ENCODE results near the gene KRTAP6-1. TPM values are rescaled to one million over a fixed set of nuclear protein-coding genes. Genes with fewer than 3 reads are reported as not detected.

KRTAP6-1 gene, protein sequence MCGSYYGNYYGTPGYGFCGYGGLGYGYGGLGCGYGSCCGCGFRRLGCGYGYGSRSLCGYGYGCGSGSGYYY
- total RNA-seq (ENCODE audit: insufficient read depth, low replicate concordance): not detected

DNA sequence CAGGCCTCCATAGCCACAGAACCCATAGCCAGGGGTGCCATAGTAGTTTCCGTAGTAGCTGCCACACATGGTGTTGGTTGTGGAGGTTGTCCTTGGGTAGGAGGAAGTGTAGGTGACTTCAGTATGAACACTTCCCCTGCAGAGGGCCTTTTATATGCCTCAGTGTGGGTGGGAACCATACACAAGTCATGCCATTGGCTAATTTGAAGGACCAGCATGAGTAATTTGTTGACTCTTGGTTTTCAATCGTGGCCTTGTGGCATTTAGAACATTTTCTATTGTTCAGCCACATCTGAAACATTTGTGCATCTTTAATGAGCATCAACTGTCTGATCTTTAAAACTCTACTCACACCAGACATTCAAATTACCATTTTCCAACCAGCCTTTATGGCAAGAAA lies at the start of gene KRTAP6-1:
KRTAP6-1 (minus strand) TSS at position 95 of the 400 bp plus-strand sequence; CDS start at position 69, 26 bp downstream.
- no peak for DNase-seq (ENCODE audit: low spot score)

DNA sequence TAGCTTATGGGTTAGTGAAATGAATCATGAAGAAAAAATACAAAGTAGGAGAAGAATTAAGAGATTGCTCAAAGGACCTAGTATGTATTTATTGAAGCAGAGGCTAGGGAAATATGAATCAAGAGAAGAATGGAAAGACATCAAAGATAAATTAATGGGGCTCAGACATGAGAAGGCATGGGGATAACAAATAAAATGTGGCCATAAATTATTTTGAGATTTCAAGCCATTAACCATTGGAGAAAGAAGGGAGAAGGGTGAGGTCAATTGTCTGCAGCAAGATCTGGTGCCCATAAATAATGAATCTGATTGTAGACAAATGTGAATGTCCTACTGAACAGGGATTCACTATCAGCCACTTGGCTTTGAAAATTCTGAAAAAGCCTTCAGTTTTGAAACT lies 39.2 kb upstream of the KRTAP6-1 start:
- DNase-seq (ENCODE audit: low spot score): no peak

DNA sequence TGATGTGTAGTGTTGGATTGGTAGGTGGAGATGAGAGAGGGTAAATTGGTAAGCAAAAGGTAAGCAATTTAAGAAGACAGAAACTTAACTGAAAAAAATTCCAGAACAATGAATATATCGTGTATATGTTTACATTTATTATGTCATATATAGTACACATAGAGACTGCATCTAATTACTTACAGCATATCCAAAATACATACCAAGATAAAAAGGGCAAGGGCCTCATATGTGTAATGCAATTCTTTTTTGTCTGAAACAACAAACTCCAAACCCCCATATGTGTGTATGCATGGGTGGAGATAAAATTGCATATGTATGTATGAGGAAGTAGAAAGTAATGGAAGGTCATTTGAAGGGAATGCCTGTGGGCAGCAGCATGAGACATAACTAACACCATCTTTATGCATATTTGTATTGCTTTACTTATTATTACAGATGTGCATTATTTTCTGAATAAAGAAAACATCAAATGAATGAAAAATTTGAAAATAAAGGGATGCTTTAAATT lies 33.2 kb upstream of the KRTAP6-1 start:
- DNase-seq (ENCODE audit: low spot score): no peak

DNA sequence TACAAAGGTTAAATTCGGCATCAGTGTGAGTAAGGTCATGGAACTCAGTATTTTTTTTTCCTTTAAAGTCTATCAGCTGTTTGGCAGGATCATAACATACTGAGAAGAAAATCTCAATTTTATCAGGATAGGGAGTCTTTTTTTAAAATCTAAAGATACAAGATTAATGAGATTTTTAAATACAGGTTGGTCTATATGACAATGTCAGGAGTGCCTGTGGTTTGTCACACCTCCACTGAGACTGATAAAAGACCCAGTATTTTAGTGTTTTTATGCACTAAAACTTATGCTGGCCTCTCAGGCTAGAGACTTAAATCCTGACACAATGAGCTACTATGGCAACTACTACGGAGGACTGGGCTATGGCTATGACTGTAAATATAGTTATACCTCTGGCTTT lies 28.8 kb upstream of the KRTAP6-1 start, which contains the start of gene KRTAP20-3:
KRTAP20-3 (plus strand) TSS at position 301 of the 400 bp plus-strand sequence.
- DNase-seq (ENCODE audit: low spot score): no peak

DNA sequence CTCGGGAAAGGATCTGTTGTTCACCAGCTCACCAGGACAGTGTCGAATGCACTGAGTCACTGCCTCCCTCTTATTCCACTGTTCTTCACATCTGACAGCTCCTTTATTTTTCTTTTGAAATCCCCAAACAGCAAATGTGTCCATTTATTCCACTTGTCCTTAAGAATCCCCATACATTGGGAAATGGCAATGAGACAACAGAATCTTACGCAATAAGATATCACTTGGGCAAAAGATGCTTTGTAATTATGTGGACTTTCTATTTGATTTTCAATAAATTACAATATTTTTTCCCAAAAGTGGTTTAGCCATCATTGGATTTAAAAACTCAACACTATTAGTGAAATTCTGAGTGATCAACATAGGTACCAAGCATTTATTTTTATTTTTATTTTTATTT lies 25.0 kb upstream of the KRTAP6-1 start:
- DNase-seq (ENCODE audit: low spot score): no peak

DNA sequence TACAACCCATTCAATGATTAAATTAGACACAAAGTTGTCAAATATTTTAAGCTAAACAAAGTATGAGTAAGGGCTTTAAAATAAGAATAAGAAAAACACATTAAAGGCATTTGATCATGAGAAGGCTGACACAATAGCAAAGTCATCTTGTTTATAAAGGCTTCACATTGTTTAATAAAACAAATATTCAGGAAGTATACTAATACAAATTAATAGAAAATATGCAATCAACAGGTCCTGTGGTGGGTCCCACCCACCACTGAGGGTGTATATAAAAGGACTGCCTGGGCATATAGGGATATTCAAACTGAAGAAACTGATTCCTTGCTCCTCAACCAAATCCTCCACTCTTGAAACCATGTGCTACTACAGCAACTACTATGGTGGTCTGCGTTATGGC lies 21.2 kb upstream of the KRTAP6-1 start, which contains the start of gene KRTAP20-2:
KRTAP20-2 (plus strand) TSS at position 301 of the 400 bp plus-strand sequence; CDS start at position 359, 58 bp downstream.
- no peak for DNase-seq (ENCODE audit: low spot score)

DNA sequence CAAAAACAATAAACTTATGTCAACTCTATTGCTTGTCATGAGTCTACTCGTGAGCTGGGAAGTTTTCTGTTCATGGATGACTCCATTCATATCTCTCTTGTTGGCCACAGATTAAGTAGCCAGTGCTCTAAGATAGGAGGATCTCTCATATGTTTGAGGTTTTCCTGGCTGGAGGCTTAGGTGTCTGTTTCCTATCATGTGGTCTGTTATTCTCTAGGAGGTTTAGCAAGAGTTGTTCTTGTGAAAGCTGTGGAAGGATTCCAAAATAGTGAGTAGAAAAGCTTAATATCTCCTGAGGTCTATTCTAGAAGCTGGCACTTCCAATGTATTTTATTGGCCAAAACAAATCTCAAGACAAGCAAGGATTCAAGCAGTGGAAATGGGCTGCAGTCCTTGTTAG lies 15.5 kb upstream of the KRTAP6-1 start:
- peak; percentile 69 for DNase-seq (ENCODE audit: low spot score)

DNA sequence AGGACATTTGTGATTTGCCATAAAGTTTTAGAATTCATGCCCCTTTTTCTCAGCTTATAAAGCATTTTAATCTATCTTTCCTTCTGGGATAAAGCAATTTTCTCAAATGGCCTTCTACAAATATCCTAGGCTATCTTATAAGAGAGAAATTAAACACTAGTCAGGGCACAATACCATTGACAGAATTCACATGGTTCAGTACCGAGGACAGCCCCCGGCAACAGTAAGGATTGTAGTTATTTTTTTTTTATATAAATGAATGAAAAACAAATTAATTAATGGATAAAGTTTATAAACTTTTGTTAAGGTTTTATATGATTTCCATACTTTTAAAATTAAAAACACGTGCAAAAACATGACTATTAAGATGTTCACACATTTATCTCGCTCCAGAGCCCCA lies 14.4 kb upstream of the KRTAP6-1 start:
- DNase-seq (ENCODE audit: low spot score): no peak

DNA sequence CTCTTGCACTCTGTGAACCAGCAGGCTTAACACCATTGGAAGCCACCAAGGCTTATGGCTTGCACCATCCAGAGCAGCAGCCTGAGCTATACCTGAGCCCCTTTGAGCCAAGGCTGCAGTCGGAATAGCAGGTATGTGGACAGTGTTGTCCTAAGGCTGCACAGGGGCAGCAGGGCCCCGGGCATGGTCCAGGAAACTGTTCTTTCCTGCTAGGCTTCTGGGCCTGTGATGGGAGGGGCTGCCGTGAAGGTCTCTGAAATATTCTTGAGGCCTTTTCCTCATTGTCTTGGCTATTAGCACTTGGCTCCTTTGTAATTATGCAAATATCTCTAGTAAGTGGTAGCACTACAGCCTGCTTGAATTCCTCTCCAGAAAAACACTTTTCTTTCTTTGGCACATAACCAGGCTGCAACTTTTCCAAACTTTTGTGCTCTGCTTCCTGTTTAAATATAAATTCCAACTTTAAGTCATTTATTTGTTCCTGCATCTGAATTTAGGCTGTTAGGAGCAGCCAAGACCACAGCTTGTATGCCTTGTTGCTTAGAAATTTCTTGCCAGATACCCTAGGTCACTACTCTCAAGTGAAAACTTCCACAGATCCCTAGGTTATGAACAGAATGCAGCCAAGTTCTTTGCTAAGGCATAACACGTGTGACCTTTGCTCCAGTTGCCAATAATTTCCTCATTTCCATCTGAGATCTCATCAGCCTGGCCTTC lies 11.9 kb upstream of the KRTAP6-1 start:
- no peak for DNase-seq (ENCODE audit: low spot score)

DNA sequence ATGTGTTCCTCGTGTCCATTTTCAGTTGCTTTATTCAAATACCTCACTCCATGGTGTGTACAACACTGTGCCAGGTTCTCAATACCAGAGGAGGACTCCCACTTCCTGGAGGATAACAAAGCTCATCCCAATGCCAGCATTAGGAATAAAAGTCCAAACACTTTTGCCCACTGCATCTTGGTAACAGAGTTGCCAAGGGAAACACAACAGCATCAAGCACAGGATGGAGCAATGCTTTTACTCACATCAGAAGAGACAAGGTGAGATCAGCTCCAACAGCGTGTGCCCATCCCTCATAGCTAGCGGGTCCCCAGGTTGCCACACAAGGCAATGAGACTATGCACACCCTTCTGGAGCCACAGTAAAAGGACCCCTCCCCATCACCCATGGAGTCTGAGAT lies 9.6 kb upstream of the KRTAP6-1 start:
- no peak for DNase-seq (ENCODE audit: low spot score)

DNA sequence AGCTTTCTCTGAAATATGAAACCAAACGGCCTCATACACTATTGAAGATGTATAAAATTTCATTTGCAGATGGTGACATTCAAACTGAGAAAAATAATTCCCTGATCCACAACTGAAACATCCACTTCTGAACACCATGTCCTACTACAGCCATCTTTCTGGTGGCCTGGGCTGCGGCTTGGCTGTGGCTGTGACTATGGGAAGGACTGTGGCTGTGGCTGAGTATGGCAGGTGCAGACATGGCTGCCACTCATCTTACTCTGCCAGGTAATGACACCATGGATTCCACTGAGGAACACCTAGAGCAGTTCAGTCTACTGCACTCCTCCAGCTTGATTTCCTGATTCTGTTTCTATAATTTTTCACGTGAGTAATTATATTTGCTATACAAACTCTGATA lies 6.8 kb upstream of the KRTAP6-1 start, which contains the start of gene KRTAP20-4:
KRTAP20-4 (plus strand) TSS at position 106 of the 400 bp plus-strand sequence.
- no peak for DNase-seq (ENCODE audit: low spot score)

DNA sequence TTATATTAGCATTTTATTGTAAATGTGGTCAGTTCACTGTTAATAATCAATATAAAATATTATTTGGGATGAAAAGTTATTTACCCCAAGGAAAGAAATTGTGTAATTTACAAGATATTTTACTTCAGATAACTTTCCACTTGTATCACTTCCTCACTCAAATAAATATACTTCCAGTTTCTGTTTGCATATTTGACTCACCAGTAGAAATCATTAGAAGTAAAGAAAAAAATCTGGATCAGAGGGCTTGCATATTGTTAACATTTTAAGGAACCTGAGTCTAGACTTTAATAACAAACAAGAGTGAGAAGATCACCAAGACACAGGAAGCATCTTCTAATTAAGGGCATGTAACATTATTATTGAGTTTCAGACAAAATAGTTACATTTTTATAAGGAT lies 6.3 kb upstream of the KRTAP6-1 start:
- DNase-seq (ENCODE audit: low spot score): no peak

DNA sequence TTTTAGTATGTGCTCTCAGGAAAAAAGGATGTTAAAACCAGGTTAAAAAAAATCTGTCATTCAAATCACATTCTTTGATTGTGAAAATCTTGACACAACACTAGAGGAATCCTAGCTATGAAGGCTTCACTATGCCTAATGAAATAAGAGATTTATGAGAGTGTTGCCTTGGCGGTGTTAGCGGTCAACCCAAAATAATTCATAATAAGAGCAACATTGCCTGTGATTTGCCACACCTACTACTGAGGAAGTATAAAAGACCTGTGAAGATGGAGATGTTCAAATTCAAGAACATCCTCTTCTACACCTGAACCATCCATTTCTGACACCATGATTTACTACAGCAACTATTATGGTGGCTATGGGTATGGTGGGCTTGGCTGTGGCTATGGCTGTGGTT lies 2.4 kb upstream of the KRTAP6-1 start, which contains the start of gene KRTAP20-1:
KRTAP20-1 (plus strand) TSS at position 301 of the 400 bp plus-strand sequence; CDS start at position 331, 30 bp downstream.
- DNase-seq (ENCODE audit: low spot score): no peak

DNA sequence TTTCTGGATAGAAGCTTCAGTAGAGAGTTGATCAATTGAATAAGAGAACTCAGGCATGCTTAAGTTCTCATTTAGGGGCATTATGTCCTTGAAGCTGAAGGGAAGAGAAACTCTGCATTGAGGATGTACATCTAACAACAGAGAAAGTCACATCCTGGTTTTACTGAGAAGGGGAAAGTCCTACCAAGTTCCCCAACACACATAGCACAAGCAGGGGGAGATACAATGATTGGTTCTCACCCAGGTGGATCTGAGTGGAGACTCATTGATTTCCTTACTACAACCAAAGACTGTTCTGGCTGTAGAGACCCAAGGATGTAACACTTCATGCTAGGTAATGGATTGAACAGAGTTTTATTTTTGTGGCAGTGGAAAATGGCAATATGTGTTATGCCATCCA lies 1.5 kb upstream of the KRTAP6-1 start:
- DNase-seq (ENCODE audit: low spot score): no peak

DNA sequence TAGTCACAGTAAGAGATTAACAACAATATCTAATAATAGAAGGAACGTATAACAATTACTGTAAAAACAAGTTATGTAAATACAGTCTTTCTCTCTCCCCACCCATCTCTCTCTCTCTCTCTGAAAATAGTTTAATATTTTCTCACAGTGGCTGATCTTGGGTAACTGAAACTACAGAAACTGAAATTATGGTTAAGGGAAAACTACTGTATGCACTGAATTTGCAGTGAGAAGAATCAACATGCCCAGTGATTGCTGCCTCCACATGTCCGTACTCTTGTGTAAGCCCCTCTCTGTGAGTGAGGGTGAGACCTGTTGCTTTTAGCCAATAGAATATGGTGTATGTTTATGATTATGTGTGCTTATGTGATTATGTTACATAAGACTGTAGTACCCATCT lies 1.6 kb downstream of the KRTAP6-1 start:
- no peak for DNase-seq (ENCODE audit: low spot score)

DNA sequence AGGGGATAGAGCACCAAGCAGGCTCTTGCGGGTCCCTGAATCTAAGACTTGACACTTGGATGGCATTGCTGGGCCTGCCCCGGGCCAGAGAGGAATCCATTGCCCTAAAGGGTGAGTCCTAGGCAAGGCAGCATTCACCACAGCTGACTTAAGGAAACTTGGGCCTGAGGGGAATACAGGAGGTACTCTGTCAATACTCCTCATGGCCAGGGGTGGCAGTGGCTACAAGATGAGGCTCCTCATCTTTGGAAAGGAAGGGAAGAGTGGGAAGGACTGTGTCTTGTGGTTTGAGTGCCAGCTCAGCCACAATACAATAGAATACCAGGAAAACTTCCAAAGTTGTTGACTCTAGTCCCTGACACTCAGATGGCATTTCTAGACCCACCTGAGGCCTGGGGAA lies 7.8 kb downstream of the KRTAP6-1 start:
- DNase-seq (ENCODE audit: low spot score): no peak

DNA sequence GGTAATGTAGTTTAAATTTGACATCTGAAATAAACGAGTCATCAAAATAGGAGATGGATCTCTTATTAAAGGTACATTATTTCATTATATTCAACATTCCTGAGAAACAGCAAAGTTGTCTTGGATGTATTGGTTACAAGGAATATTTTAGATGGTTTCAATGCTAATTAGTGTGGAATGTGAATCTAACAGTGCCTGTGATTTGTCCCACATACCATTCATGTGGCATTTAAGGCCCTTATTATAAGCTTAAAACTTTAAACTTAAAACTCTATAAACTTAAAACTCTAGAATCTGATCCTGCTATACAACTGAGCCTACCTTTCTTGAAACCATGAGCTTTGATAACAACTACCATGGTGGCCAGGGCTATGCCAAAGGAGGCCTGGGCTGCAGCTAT lies 12.9 kb downstream of the KRTAP6-1 start, which contains the start of gene KRTAP22-1:
KRTAP22-1 (plus strand) TSS at position 301 of the 400 bp plus-strand sequence.
- no peak for DNase-seq (ENCODE audit: low spot score)

DNA sequence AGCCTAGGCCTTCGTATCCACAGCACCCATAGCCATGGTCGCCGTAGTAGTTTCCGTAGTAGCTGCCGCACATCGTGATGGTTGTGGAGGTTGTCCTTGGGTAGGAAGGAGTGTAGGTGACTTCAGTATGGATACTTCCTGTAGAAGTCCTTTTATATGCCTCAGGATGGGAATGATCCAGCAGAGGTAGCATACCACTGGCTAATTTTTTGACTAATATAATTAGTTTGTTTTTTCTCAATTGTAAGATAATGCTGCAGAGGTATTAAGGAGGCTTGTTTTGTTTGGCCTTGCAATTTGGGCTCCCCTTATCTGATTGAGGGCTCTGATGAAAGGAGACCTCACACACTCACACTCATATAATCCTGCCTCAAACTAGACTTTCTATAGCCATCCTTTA lies 14.9 kb downstream of the KRTAP6-1 start, which contains the start of gene KRTAP6-2:
KRTAP6-2 (minus strand) TSS at position 101 of the 400 bp plus-strand sequence; CDS start at position 73, 28 bp downstream.
- no peak for DNase-seq (ENCODE audit: low spot score)

DNA sequence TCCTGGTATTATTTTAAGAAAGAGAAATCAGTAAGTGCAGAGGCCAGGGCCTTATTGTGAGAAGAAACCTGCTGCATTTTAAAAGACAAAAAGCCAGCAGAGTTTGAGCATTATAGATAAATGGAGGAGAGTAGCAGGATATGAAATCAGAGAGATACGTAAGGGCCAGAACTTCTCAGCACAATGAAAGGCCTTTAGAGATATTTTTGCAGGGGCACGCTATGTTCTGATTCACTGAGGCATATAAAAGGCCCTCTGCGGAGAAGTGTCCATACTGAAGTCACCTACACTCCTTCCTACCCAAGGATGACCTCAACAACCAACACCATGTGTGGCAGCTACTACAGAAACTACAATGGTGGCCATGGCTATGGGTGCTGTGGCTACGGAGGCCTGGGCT lies 21.6 kb downstream of the KRTAP6-1 start, which contains the start of gene KRTAP6-3:
KRTAP6-3 (plus strand) TSS at position 301 of the 400 bp plus-strand sequence; CDS start at position 307, 6 bp downstream.
- DNase-seq (ENCODE audit: low spot score): no peak

DNA sequence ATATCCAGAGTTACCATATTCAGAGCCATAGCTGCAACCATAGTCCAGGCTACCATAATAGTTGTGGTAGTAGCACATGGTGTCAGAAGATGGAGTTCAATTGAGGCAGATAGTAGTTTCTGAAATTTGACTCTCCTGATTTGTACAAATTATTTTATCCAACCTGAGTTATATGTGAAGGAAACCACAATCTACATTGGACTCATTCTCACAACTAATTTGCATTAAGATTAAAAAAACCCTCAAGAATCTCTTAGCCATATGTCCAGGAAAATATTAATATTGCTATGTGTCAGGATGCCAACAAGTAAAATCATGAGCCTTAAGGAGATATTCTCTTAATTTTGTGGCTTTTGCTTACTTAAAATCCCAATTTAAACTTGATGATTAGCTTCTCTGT lies 23.4 kb downstream of the KRTAP6-1 start, which contains the start of gene KRTAP22-2:
KRTAP22-2 (minus strand) TSS at position 101 of the 400 bp plus-strand sequence.
- DNase-seq (ENCODE audit: low spot score): no peak

DNA sequence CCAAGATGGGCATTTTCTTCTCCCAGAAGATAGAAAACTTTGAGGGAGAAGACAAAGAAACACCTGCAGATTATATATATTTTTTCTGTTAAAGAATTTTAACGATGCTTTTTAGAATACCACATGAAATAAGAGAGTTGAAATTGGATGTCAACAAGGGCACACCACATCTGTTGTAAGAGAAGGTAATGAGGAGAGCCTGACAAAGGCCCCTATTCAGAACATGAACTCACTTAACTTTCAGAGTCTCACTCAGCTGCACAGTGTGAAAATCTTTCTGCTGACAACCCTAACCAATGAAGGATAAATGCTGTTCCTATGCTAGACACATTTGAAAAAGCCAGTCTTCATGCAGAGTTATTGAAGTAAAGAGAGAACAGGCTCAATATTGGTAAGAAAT lies 30.9 kb downstream of the KRTAP6-1 start:
- DNase-seq (ENCODE audit: low spot score): no peak

DNA sequence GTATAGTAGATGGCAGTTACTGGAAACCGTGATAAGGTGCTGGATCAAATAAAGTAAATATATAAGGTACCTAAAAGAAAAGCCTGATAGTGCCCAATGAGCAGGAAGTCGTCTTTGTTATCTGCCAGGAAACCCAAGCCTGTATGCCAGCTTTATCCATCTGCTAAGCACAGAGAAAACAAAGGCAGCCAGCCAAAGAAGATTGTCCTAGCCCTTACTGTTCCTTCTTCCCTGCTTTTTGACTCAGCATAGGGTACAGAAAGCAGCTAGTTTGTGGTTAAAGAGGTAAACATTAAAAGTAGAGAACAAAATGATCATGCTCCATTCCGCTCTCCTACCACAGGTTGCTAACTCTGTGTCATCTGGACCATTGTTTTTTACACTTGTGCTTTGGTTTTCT lies 33.6 kb downstream of the KRTAP6-1 start:
- no peak for DNase-seq (ENCODE audit: low spot score)

Measured in umbilical cord (tissue), 2 donors.